Epithelial cell of esophagus (primary cell): ENCODE data around the gene SFXN1.

Experiments used
- DNase-seq: peaks from one replicate; pipeline ENCODE4 v3.0.0; 2010; ENCODE audit warnings: low read depth
- H3K4me3 ChIP-seq: 2 replicates; pipeline ENCODE4 v1.5.1; 2011; ENCODE audit warnings: mild to moderate bottlenecking, low read length, control low read depth
- TF ChIP-seq, protein P1 (sequence below): IDR thresholded peaks from 2 replicates; pipeline ENCODE4 v1.5.1; 2011; ENCODE audit warnings: low read depth, mild to moderate bottlenecking, low read length, control low read depth, inconsistent platforms; ENCODE audit not compliant: insufficient read depth; ENCODE audit errors: missing control alignments

The SFXN1 gene

DNA sequence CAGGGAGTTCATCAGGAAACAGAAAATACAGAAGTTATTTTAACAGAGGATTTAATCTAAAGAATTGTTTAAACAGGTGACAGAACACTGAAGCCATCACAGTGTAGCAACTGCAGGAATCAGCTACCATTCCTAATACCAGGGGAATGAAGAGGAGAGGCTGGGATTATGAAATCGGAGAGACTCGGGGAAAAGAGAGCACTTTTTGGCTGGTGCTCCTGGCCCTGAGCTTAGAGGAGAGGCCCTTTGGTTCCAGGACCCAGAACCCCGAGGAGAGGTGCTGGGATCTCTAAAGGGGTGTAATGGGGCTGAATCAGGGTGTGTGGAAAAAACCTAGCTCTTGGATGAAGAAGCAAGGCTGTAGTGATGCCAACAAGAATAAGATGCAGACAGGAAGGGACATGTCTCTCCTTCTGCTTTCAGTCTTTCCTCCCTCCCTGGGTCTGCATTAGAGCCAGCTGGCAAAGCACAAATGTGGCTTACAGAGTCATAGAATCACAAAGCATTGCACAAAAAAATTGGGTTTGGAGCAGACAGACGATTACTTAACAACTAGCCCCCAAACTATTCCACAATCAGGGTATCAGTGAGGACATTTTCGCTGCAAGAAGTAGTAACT is 11.6 kb upstream of the SFXN1 start:
- TF ChIP-seq, protein P1, sequence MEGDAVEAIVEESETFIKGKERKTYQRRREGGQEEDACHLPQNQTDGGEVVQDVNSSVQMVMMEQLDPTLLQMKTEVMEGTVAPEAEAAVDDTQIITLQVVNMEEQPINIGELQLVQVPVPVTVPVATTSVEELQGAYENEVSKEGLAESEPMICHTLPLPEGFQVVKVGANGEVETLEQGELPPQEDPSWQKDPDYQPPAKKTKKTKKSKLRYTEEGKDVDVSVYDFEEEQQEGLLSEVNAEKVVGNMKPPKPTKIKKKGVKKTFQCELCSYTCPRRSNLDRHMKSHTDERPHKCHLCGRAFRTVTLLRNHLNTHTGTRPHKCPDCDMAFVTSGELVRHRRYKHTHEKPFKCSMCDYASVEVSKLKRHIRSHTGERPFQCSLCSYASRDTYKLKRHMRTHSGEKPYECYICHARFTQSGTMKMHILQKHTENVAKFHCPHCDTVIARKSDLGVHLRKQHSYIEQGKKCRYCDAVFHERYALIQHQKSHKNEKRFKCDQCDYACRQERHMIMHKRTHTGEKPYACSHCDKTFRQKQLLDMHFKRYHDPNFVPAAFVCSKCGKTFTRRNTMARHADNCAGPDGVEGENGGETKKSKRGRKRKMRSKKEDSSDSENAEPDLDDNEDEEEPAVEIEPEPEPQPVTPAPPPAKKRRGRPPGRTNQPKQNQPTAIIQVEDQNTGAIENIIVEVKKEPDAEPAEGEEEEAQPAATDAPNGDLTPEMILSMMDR: no peak
- H3K4me3 ChIP-seq: no peak overlapping the region
- peak; percentile 48 for DNase-seq

DNA sequence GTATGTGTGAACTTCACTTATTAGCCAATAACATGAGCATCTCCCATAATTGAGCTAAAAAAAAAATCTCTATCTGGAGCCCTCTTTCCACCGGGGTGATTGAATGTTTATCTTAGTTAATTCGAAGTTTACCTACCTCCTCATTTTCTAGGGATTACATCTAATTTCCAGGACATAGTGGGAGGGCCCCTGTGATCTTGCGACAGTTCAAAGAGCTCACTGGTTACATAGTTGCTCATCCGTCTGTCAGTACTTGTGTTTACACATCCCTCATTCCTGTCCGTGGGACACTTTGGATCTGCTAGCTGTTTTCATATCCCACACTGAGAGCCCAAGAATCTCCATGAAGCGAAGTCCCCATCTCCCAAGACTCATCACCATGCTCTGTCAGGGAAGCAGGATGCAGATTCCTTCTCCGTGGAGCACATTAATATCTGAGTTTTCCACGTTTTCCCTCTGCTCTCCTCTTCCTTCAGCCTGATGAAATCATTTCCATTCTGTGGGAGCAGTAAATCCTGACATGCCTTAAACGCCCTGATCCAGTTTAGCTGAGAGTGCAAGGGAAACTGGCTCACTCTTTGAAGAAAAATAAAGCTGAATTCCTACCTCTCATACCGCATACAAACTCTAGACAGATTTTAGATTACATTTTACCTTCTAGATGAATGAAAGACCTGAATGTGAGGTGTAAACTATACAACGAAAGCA is 10.2 kb upstream of the SFXN1 start:
- TF ChIP-seq, protein P1: no peak
- DNase-seq: no peak
- H3K4me3 ChIP-seq: no peak overlapping the region

DNA sequence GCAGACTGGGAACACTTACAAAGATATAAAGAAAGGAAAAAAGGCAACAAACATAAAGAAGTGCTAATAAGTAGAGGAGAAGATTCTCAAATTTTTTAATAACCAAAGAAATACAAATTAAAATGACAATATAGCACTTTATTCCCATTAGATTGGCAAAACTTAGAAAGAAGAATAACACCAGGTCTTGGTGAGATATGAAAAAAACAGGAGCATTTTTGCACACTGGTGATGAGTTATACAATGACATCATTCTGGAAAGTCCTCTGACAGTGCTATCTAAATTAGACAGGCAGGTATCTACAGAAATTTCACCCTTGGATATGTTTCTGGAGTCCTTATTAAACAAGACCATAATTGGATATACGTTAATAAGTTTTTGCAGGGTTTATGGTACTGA is 9.5 kb upstream of the SFXN1 start:
- no peak overlapping the region for H3K4me3 ChIP-seq
- TF ChIP-seq, protein P1: no peak
- DNase-seq: no peak

DNA sequence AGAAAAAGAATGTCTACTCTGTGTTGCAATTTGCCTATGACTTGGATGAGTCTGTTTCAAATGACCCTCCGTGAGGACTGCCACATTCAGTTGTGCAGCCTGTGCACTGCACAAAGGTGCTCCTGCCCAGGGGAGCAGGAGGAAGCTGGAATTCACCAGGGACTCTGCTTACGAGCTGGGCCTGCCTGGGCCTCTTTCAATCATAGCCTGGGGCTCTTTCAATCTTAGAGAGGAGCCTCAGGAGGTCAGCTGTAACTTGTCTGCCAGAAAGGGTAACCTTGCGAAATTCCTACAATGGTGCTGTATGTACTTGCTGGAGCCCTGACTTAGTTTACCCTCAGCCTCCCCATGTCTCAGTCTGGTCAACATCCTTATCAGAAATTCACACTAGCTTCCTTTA is 8.4 kb upstream of the SFXN1 start:
- DNase-seq: no peak
- H3K4me3 ChIP-seq: no peak overlapping the region
- TF ChIP-seq, protein P1: no peak

DNA sequence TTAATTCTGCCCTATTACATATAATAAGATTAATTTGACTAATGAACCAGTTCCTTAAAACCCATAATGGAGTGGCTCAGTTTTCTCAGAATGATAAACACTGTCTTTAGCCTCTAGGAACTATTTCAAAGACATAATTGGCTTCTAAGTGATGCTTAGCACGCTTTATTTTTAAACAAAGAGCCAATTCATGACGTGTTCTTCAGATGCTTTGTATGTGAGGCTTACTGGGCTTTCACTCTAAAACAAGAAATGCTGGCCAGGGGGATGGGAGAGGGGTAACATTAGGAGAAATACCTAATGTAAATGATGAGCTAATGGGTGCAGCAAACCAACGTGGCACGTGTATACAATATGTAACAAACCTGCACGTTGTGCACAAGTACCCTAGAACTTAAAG is 7.6 kb upstream of the SFXN1 start:
- TF ChIP-seq, protein P1: no peak
- DNase-seq: no peak
- no peak overlapping the region for H3K4me3 ChIP-seq

DNA sequence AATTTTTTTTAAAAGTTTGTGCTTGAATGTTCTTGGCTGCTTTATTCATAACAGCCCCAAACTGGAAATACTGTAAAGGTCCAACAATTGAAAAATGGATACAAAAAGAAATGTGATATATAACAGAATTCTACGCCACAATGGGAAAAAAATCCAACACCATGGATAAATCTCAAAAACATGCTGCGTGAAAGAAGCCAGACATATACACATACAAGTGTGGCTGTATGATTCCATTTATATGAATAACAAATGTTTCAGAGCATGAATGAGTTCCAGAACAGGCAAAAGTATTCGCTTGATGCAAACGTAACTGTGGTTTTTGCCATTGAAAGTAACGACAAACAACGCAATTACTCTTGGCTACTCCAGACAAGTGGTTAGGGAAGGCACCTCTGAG is 7.2 kb upstream of the SFXN1 start:
- TF ChIP-seq, protein P1: no peak
- no peak overlapping the region for H3K4me3 ChIP-seq
- no peak for DNase-seq

DNA sequence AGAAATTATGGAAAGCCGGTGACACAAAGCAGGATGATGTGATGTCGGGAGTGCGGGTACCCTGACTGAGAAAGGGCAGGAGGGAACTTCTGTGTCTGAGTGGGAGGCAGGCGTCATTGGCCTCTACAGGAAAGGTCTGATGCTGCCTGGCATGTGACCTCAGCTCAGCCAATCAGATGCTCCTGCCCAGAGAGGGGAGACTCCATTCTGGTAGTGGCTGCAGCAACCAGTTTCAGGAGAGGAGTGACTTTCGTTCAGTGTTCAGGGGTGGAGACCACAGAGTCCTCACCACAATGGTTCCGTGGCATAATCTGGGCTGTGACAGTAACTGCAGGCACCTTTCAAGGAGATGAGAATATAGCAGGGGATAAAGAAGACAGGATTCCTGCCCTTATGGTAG is 6.7 kb upstream of the SFXN1 start:
- DNase-seq: no peak
- TF ChIP-seq, protein P1: no peak
- H3K4me3 ChIP-seq: no peak overlapping the region
